Bronchial epithelial cell (primary cell): Measurements from ENCODE around the gene COL6A5. TPM values are rescaled to one million over a fixed set of nuclear protein-coding genes. Genes with fewer than 3 reads are reported as not detected.

Source experiments
- DNase-seq: peaks from one replicate; pipeline ENCODE4 v3.0.0-alpha.2; 2010; ENCODE audit warnings: low read depth
- FAIRE-seq: peaks from 2 replicates; lab custom pipeline; 2011; peaks lifted over from hg19 to GRCh38; lab: Jason Lieb, UNC
- H3K27me3 ChIP-seq: 2 replicates; pipeline ENCODE4 v1.5.1; 2011; ENCODE audit warnings: low read length; ENCODE audit not compliant: control insufficient read depth, insufficient read depth
- H3K36me3 ChIP-seq: 2 replicates; pipeline ENCODE4 v1.5.1; 2011; ENCODE audit warnings: low read length; ENCODE audit not compliant: control insufficient read depth, insufficient read depth
- H3K4me3 ChIP-seq: 2 replicates; pipeline ENCODE4 v1.5.1; 2011; ENCODE audit warnings: mild to moderate bottlenecking, low read depth, low read length, control low read depth
- CTCF ChIP-seq: IDR thresholded peaks from 2 replicates; pipeline ENCODE4 v1.5.1; 2011; ENCODE audit warnings: mild to moderate bottlenecking, moderate library complexity, low read length, control low read depth, inconsistent platforms; ENCODE audit not compliant: insufficient read depth, severe bottlenecking
- total RNA-seq: library from RNA; depleted of rRNA; stranded (reverse); fragments of >200 nt; gene quantifications from 2 replicates; pipeline ENCODE4 v1.2.1, GENCODE V29; 2014

Gene COL6A5
- total RNA-seq, 1 donor from 2014 or later, result not detected

GRCh38 chr3:130354430-130354829 is 9.0 kb downstream of the COL6A5 start:
- H3K27me3 ChIP-seq, result no peaks in the 10 kb centered on the region
- H3K36me3 ChIP-seq, result no peaks in the 10 kb centered on the region
- FAIRE-seq (no peak), DNase-seq (peak; percentile 49)
- TF ChIP-seq CTCF, result no peak
- no peak overlapping the region for H3K4me3 ChIP-seq

GRCh38 chr3:130374033-130374432 is 28.6 kb downstream of the COL6A5 start:
- FAIRE-seq (no peak), DNase-seq (peak; percentile 91)
- no peak for TF ChIP-seq CTCF
- Histone ChIP-seq H3K36me3 (no peaks in the 10 kb centered on the region), H3K4me3 (no peak overlapping the region), H3K27me3 (no peaks in the 10 kb centered on the region)

- TF ChIP-seq CTCF, result no peak
- no peak for FAIRE-seq
- DNase-seq, result no peak
Observed at GRCh38 chr3:130374908-130375307, 29.4 kb downstream of the COL6A5 start.

GRCh38 chr3:130377960-130378676 is 32.6 kb downstream of the COL6A5 start:
- Histone ChIP-seq H3K27me3 (no peaks in the 10 kb centered on the region), H3K4me3 (no peak overlapping the region), H3K36me3 (no peaks in the 10 kb centered on the region)
- TF ChIP-seq CTCF, result no peak
- no peak for FAIRE-seq
- no peak for DNase-seq

More at GRCh38 chr3:130374908-130375307, 29.4 kb downstream of the COL6A5 start:
- H3K27me3 ChIP-seq, result no peaks in the 10 kb centered on the region
- no peak overlapping the region for H3K4me3 ChIP-seq
- H3K36me3 ChIP-seq, result no peaks in the 10 kb centered on the region

GRCh38 chr3:130378677-130379191 is 33.3 kb downstream of the COL6A5 start:
- no peaks in the 10 kb centered on the region for H3K27me3 ChIP-seq
- H3K4me3 ChIP-seq, result no peak overlapping the region
- no peaks in the 10 kb centered on the region for H3K36me3 ChIP-seq
- DNase-seq (no peak), FAIRE-seq (no peak)
- TF ChIP-seq CTCF, result no peak
